ENCODE data around the gene TMEM119.

DNA sequence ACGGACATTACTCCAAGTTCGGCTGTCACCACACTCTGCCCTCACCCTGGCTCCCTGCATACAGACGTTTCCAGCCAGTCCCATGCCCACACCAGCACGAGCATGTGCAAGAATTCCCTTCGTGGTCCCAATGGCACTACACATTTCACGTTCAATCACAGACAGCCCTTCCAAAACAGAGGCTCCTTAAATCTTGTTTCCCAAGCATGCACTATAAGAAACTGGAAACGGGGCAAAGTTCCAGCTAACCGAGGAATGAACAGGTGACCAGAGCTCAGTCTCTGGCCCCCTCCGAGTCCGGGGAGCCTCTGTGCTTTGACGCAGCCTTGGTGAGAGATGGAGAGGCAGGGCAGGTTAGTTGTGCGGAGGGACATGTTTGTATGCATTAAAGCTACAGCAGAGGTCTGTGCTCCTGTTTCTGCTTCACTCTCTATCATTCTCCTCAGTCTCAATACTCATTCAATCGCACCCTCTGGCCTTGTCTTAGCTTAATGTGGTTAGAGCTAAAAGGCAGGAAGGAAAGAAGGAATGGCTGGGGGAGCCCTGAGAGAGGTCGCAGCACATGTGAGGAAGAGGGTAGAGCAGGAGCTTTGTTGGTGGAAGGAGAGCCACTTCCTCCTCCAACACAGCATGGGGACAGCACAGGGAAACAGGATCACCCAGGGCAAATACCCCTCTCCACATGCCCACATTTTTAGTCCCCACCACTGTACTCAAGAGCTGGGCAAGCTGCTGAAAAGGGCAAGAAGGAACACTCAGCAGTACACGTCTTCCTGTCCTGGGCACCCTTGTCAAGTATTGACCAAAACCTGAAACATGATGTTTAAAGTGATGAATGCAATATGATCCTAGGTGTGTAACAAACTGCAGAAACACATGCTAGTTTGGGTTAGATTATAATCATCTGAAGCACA lies 48.1 kb upstream of the TMEM119 start:
- TF ChIP-seq POLR2A (IDR thresholded peaks at IDR 0.05) (no peak), POLR2AphosphoS5 (IDR thresholded peaks at IDR 0.05; ENCODE audit: insufficient read depth in 1 of 2, low read depth in 1 of 2) (no peak)
- TF ChIP-seq, protein P1, sequence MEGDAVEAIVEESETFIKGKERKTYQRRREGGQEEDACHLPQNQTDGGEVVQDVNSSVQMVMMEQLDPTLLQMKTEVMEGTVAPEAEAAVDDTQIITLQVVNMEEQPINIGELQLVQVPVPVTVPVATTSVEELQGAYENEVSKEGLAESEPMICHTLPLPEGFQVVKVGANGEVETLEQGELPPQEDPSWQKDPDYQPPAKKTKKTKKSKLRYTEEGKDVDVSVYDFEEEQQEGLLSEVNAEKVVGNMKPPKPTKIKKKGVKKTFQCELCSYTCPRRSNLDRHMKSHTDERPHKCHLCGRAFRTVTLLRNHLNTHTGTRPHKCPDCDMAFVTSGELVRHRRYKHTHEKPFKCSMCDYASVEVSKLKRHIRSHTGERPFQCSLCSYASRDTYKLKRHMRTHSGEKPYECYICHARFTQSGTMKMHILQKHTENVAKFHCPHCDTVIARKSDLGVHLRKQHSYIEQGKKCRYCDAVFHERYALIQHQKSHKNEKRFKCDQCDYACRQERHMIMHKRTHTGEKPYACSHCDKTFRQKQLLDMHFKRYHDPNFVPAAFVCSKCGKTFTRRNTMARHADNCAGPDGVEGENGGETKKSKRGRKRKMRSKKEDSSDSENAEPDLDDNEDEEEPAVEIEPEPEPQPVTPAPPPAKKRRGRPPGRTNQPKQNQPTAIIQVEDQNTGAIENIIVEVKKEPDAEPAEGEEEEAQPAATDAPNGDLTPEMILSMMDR (IDR thresholded peaks at IDR 0.05) = no peak
